Measurements from ENCODE around the gene PXDC1. TPM values are rescaled to one million over a fixed set of nuclear protein-coding genes. Genes with fewer than 3 reads are reported as not detected.
A peak's percentile ranks its signal among the peaks of the same experiment; 100 is the strongest.

Gene PXDC1
- total RNA-seq, 1 donor from 2014 or later, result 7.5 TPM

DNA sequence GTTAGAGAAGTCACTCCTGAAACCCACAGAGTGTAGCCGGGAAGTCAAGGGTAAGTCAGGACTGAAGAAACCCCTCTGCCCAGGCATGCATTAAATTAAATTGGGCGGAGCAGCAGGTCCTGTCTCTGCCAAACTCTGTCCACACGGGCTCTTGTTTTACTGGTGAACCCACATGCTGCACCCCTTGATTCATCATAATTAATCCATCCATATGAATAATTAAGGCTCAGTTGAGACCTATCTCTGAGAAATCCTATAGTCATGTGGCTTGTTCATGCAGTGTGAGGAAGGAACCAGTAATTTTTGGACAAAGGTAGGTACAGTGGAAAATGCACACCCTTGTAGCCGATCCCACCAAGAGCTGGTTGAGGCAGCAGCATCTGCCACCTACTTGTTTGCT lies 43.0 kb downstream of the PXDC1 start:
- peaks cover 4% of the 10 kb centered on the region for H3K4me1 Mint-ChIP-seq (ENCODE audit: low read depth, unreplicated experiment)
- H3K9me3 Mint-ChIP-seq (ENCODE audit: unreplicated experiment), result peaks cover 5% of the 10 kb centered on the region
- H3K36me3 Mint-ChIP-seq (ENCODE audit: unreplicated experiment), result peaks cover 18% of the 10 kb centered on the region
- no peak overlapping the region for H3K4me3 Mint-ChIP-seq (ENCODE audit: unreplicated experiment)
- no peak overlapping the region for H3K27ac Mint-ChIP-seq (ENCODE audit: unreplicated experiment)
- peaks cover 3% of the 10 kb centered on the region for H3K27me3 Mint-ChIP-seq (ENCODE audit: unreplicated experiment)
- no peak for DNase-seq
- TF ChIP-seq, protein P1, sequence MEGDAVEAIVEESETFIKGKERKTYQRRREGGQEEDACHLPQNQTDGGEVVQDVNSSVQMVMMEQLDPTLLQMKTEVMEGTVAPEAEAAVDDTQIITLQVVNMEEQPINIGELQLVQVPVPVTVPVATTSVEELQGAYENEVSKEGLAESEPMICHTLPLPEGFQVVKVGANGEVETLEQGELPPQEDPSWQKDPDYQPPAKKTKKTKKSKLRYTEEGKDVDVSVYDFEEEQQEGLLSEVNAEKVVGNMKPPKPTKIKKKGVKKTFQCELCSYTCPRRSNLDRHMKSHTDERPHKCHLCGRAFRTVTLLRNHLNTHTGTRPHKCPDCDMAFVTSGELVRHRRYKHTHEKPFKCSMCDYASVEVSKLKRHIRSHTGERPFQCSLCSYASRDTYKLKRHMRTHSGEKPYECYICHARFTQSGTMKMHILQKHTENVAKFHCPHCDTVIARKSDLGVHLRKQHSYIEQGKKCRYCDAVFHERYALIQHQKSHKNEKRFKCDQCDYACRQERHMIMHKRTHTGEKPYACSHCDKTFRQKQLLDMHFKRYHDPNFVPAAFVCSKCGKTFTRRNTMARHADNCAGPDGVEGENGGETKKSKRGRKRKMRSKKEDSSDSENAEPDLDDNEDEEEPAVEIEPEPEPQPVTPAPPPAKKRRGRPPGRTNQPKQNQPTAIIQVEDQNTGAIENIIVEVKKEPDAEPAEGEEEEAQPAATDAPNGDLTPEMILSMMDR (IDR thresholded peaks at IDR 0.05; ENCODE audit: partially characterized antibody, unreplicated experiment), result no peak

DNA sequence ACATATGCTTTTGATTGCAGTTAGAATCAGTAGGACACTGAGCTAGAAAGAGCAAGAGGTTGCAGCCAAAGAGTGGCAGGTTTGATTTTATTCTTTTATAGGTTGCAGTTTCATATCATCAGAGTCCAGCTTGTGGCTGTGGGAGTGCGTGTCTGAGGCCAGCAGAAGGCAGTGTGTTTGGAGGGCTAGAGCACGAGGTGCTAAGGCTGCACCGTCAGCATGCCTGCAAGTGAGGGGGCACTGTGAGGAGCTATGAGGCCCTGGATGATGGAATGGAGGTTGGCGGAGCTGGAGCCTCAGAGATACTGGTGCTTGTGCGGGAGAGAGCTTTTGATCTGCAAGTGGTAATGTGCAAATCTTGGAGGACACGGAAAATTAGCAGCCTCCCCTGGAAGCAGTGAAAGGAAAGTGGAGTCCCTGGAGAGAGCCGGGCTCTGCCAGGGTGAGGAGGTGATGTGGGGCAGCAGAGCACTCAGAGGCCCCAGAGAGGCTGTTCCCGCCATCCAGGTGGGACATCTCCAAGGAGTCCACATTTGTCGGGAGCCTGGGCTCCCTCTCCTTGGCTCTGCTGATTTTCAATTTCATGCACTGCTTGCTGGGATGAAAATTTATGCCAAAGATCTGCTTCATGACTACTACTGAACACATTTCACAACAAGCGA lies 43.6 kb downstream of the PXDC1 start:
- TF ChIP-seq, protein P1 (IDR thresholded peaks at IDR 0.05; ENCODE audit: partially characterized antibody, unreplicated experiment), result no peak
- no peak overlapping the region for H3K27ac Mint-ChIP-seq (ENCODE audit: unreplicated experiment)
- H3K4me1 Mint-ChIP-seq (ENCODE audit: low read depth, unreplicated experiment), result peaks cover 4% of the 10 kb centered on the region
- peaks cover 3% of the 10 kb centered on the region for H3K27me3 Mint-ChIP-seq (ENCODE audit: unreplicated experiment)
- H3K4me3 Mint-ChIP-seq (ENCODE audit: unreplicated experiment), result peak overlapping the region; percentile 6
- peaks cover 5% of the 10 kb centered on the region for H3K9me3 Mint-ChIP-seq (ENCODE audit: unreplicated experiment)
- no peak for DNase-seq
- peaks cover 18% of the 10 kb centered on the region for H3K36me3 Mint-ChIP-seq (ENCODE audit: unreplicated experiment)

DNA sequence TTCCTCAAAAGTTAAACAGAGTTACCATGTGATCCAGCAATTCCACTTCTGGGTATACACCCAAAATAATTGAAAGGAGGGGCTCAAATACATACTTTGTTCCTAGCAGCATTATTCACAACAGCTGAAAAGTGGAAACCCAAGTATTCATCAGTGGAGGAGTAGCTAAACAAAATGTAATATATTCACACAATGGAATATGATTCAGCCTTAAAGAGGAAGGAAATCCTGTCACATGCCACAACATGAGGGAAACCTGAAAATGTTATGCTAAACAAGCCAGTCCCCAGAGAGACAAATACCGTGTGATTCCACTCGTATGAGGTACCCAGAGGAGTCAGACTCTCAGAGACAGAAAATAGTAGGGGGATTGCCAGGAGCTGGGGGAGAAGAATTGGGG lies 44.5 kb downstream of the PXDC1 start:
- TF ChIP-seq, protein P1 (IDR thresholded peaks at IDR 0.05; ENCODE audit: partially characterized antibody, unreplicated experiment), result no peak
- peaks cover 18% of the 10 kb centered on the region for H3K36me3 Mint-ChIP-seq (ENCODE audit: unreplicated experiment)
- no peak for DNase-seq
- peaks cover 9% of the 10 kb centered on the region for H3K9me3 Mint-ChIP-seq (ENCODE audit: unreplicated experiment)
- no peak overlapping the region for H3K4me3 Mint-ChIP-seq (ENCODE audit: unreplicated experiment)
- H3K4me1 Mint-ChIP-seq (ENCODE audit: low read depth, unreplicated experiment), result peaks cover 12% of the 10 kb centered on the region
- H3K27me3 Mint-ChIP-seq (ENCODE audit: unreplicated experiment), result peaks cover 5% of the 10 kb centered on the region
- no peak overlapping the region for H3K27ac Mint-ChIP-seq (ENCODE audit: unreplicated experiment)

DNA sequence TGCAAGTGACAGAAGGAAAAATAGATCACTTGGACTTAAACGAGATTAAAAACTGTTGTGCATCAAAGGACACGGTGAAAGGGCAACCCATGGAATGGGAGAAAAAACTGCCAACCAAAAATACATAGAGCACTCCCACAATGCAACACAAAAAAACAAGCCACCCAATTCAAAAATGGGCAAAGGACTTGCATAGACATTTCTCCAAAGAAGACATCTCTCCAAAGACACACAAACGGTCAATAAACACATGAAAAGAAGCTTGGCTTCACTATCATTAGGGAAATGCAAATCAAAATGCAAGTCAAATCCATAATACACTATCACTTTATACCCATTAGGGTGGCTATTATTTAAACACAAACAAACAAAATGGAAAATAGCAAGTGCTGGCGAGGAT lies 45.0 kb downstream of the PXDC1 start:
- DNase-seq, result no peak
- TF ChIP-seq, protein P1 (IDR thresholded peaks at IDR 0.05; ENCODE audit: partially characterized antibody, unreplicated experiment), result no peak
- Mint-ChIP-seq H3K36me3 (ENCODE audit: unreplicated experiment) (peaks cover 18% of the 10 kb centered on the region), H3K27ac (ENCODE audit: unreplicated experiment) (no peak overlapping the region), H3K4me3 (ENCODE audit: unreplicated experiment) (no peak overlapping the region), H3K9me3 (ENCODE audit: unreplicated experiment) (peaks cover 9% of the 10 kb centered on the region), H3K4me1 (ENCODE audit: low read depth, unreplicated experiment) (peaks cover 15% of the 10 kb centered on the region), H3K27me3 (ENCODE audit: unreplicated experiment) (peaks cover 5% of the 10 kb centered on the region)

DNA sequence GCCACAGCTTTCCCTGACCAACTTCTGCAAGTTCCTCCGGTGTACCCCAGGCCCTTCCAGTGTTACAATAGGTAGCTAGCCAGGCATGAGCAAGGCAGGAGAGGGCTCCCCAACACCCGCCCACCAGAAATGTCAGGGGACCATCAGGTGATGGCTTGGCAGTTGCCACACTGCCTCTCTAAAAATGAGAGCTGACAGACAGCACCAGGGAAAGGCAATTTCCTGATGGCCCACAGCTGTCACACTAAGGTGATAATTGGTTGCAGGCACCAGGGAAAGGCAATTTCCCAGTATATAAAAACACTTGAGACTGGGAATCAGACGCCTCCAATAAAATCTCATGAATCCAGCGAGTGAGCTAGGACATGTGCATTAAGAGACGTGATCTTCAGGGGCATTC lies 49.9 kb downstream of the PXDC1 start:
- TF ChIP-seq, protein P1 (IDR thresholded peaks at IDR 0.05; ENCODE audit: partially characterized antibody, unreplicated experiment), result no peak
- DNase-seq, result peak; percentile 17
- Mint-ChIP-seq H3K27me3 (ENCODE audit: unreplicated experiment) (peaks cover 6% of the 10 kb centered on the region), H3K36me3 (ENCODE audit: unreplicated experiment) (peaks cover 14% of the 10 kb centered on the region), H3K4me1 (ENCODE audit: low read depth, unreplicated experiment) (peaks cover 33% of the 10 kb centered on the region), H3K4me3 (ENCODE audit: unreplicated experiment) (no peak overlapping the region), H3K27ac (ENCODE audit: unreplicated experiment) (no peak overlapping the region), H3K9me3 (ENCODE audit: unreplicated experiment) (peaks cover 9% of the 10 kb centered on the region)
